Pancreas (tissue), 10 donors: Measurements from ENCODE around the gene CDC42EP4. TPM values are rescaled to one million over a fixed set of nuclear protein-coding genes. Genes with fewer than 3 reads are reported as not detected.
A peak's percentile ranks its signal among the peaks of the same experiment; 100 is the strongest.

Experiments used
- ATAC-seq, 4 donors: fragments of 200-7000 bp; cut with Tn5 transposase; one replicate each; pipeline versions ENCODE4 v1.8.0 to v1.9.1; 2020; ENCODE audit warnings: mild to moderate bottlenecking in 4 of 4, moderate library complexity in 4 of 4
- DNase-seq, 6 donors: peaks; one replicate each; pipeline ENCODE4 v3.0.0-alpha.2; 2020
- FAIRE-seq: peaks from 2 replicates; lab custom pipeline; 2012; peaks lifted over from hg19 to GRCh38; lab: Jason Lieb, UNC
- H3K27ac ChIP-seq, 4 donors: fragments of 200-600 bp; sonication (generic); 1 replicate in 3 of 4; 2 replicates in 1 of 4; pipeline versions ENCODE4 v1.5.0 to v1.8.0; 2020
- H3K27me3 ChIP-seq, 4 donors: fragments of 200-600 bp; one replicate each; pipeline ENCODE4 v1.8.0; 2021
- H3K36me3 ChIP-seq, 3 donors: fragments of 200-600 bp; sonication (generic) in 1 of 3; one replicate each; pipeline versions ENCODE4 v1.5.0 to v1.8.0; 2020 to 2021
- H3K4me1 ChIP-seq, 3 donors: fragments of 200-600 bp; one replicate each; pipeline ENCODE4 v1.8.0; 2021
- H3K4me3 ChIP-seq, 4 donors: fragments of 200-600 bp; sonication (generic) in 2 of 4; one replicate each; pipeline versions ENCODE4 v1.5.0 to v1.8.0; 2020 to 2021
- H3K9me3 ChIP-seq, 4 donors: fragments of 200-600 bp; one replicate each; pipeline ENCODE4 v1.8.0; 2021
- CTCF ChIP-seq, 4 donors: fragments of 200-600 bp; sonication (generic) in 3 of 4; IDR thresholded peaks; one replicate each; pipeline versions ENCODE4 v1.5.0 to v1.8.0; 2021; ENCODE audit warnings: antibody characterized with exemption in 4 of 4
- WGBS, 2 donors: extraction: QIAGEN DNeasy Blood & Tissue Kit; methylation state at CpG; one replicate each; pipeline ENCODE4 v1.1.7; 2013; 5-methylcytosine and 5-hydroxymethylcytosine counted together
- intact Hi-C, 3 donors: fragments of 100-400 bp; cut with DNase I; formaldehyde crosslinking; loops; one replicate each; pipeline versions ENCODE4 v1.11.1 to v1.14.2; 2022
- polyA plus RNA-seq, 2 donors: library from polyadenylated mRNA; stranded (reverse); fragments of 200-250 nt; gene quantifications; one replicate each; pipeline ENCODE4 v1.2.3, GENCODE V29; 2013
- total RNA-seq, 6 donors: library from RNA; stranded (reverse); fragmentation: NEBNext Ultra II Directional in 4 of 6; extraction: Animal tissue kit (Norgen Biotek cat#: 25700) in 4 of 6; gene quantifications; one replicate each; pipeline versions ENCODE4 v1.2.1 to v1.2.4, GENCODE V29; 2021 to 2023
- donor health status: healthy with polysubstance abuse.
- donor health status: DM: no; HTN: no; CAD: no; lungs with moderate emphysema.
- donor health status: DM: no; HTN: no; CAD: no.
- donor health status: control.
- donor health status: control.
- donor health status: Bipolar disorder and iron deficiency.
- donor health status: DM: yes; HTN: yes; CAD: no.
- donor health status: DM: no; HTN: no; CAD: no.
- donor health status: DM: no; HTN: no; CAD: no.
- donor health status: DM: yes; HTN: yes; CAD: no.

CDC42EP4 gene
- total and polyA plus RNA-seq, 8 donors = 24.2 to 56.2 (median 44.5) TPM

- no peak for TF ChIP-seq CTCF (IDR thresholded peaks at IDR 0.05)
- 30 to 45% methylated on average over 8 of the region's 8 CpGs for WGBS, 2 donors
- Histone ChIP-seq H3K27me3 (no peaks in the 10 kb centered on the region), H3K4me3 (peak overlapping the region in 1 of 4 donors; percentile 12), H3K4me1 (peaks cover 73 to 90% (median 89%) of the 10 kb centered on the region in 3 donors), H3K9me3 (no peaks in the 10 kb centered on the region), H3K36me3 (peaks cover 0 to 1% (median under 1%) of the 10 kb centered on the region in 3 donors), H3K27ac (peak overlapping the region; percentile 74 to 96 (median 81))
- intact Hi-C loops = no loop called here
- DNase-seq (peak in 3 of 6 donors; percentile 52 to 65 (median 63)), ATAC-seq (peak in 3 of 4 donors; percentile 3 to 37 (median 16)), FAIRE-seq (no peak)
These were observed 20.5 kb downstream of the CDC42EP4 start for GRCh38 chr17:73291260-73291801.

GRCh38 chr17:73290399-73291259 lies 21.2 kb downstream of the CDC42EP4 start:
- ATAC-seq (no peak), DNase-seq (peak in 1 of 6 donors; percentile 52), FAIRE-seq (no peak)
- no peak for TF ChIP-seq CTCF (IDR thresholded peaks at IDR 0.05)
- Histone ChIP-seq H3K4me3 (no peak overlapping the region), H3K27ac (peak overlapping the region; percentile 74 to 96 (median 81)), H3K36me3 (peaks cover under 1 to 8% (median 7%) of the 10 kb centered on the region in 3 donors), H3K4me1 (peaks cover 73 to 90% (median 86%) of the 10 kb centered on the region in 3 donors), H3K9me3 (no peaks in the 10 kb centered on the region), H3K27me3 (no peaks in the 10 kb centered on the region)
- WGBS, 2 donors = 36 to 45% methylated on average over 16 of the region's 16 CpGs
- intact Hi-C loops = no loop called here

- intact Hi-C loops = no loop called here
- H3K36me3 ChIP-seq = peaks cover 3 to 17% (median 17%) of the 10 kb centered on the region in 3 donors
- no peaks in the 10 kb centered on the region for H3K27me3 ChIP-seq
- H3K4me3 ChIP-seq = no peak overlapping the region
- DNase-seq (peak in 1 of 6 donors; percentile 24), FAIRE-seq (no peak), ATAC-seq (no peak)
- WGBS, 2 donors = 31 to 33% methylated on average over 7 of the region's 7 CpGs
- peak overlapping the region; percentile 74 to 96 (median 81) for H3K27ac ChIP-seq
- no peak for TF ChIP-seq CTCF (IDR thresholded peaks at IDR 0.05)
- no peaks in the 10 kb centered on the region for H3K9me3 ChIP-seq
- peaks cover 66 to 86% (median 81%) of the 10 kb centered on the region in 3 donors for H3K4me1 ChIP-seq
These were observed 22.1 kb downstream of the CDC42EP4 start for GRCh38 chr17:73289549-73290254.

GRCh38 chr17:73288534-73289302 lies 23.1 kb downstream of the CDC42EP4 start:
- WGBS, 2 donors = 11% methylated on average over 19 of the region's 19 CpGs

More at GRCh38 chr17:73288534-73289302, 23.1 kb downstream of the CDC42EP4 start:
- Histone ChIP-seq H3K9me3 (no peaks in the 10 kb centered on the region), H3K4me1 (peaks cover 59 to 77% (median 75%) of the 10 kb centered on the region in 3 donors), H3K27ac (peak overlapping the region; percentile 67 to 96 (median 81)), H3K4me3 (no peak overlapping the region), H3K36me3 (peaks cover 3 to 27% (median 22%) of the 10 kb centered on the region in 3 donors), H3K27me3 (no peaks in the 10 kb centered on the region)
- intact Hi-C loops = no loop called here
- ATAC-seq = peak; percentile 61 to 78 (median 68)
- FAIRE-seq = no peak
- peak; percentile 83 to 93 (median 89) for DNase-seq
- no peak for TF ChIP-seq CTCF (IDR thresholded peaks at IDR 0.05)
